HG03196 (cell line): ENCODE results near the gene PSKH1.

Experiments
- ATAC-seq: cut with Tn5 transposase; IDR thresholded peaks from one replicate; pipeline ENCODE4 v1.9.1; 2021; ENCODE audit not compliant: unreplicated experiment

Gene PSKH1

DNA sequence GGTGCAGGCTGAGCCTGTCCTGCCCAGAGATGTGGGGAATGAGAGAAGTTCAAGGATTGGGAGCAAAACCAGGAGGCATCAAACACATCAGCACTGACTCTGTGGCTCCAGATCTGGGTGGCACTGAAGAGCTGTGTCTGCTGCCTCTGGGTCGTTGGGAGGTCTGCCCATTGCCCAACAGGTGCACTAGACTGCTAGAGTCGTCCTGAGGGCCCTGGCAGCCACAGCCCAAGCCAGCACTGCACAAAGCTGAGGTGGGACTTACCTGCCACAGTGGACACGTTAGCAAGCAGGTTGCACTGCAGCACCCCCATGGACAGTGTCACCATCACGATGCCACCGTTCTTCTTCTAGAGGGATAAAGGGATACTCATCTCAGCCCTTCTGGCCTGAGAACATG lies 84.0 kb downstream of the PSKH1 start:
- ATAC-seq = no peak

DNA sequence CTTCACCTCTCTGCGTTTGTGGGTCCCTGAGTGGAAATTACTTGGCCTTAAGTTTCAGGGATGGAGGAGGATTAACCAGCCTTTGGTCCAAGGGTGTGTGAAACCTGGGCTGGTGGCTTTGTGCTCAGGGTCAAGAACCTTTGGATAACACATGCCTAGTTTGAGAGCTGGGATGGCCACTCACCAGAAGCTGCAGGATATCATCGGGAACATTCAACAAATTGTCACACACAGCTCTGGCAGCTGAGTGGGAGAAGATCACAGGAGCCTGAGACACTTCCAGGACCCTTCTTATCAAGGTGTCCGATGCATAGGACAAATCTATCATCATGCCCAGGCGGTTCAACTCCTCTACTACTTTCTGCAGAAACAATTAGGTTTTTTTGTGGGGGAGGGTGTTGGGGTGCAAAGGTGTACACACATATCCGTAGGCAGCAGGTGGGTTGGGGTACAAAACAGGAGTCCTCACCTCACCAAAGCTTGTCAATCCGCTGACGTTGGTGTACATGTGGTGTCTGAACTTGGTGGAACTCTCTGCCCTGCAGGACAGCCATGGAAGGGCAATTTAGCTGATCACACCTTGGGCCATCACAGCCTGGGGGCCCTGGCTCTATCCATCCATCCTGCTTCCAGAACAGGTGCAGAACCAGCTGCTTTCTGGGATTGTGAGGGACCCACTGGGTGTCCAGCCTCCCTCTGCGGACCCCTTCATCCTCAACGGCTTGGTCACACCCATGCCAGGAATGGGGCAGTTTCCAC lies 84.6 kb downstream of the PSKH1 start:
- no peak for ATAC-seq
